GM11168 (cell line): ENCODE measurements around the gene ERBIN.
"Not testable (repeated sequence)": the region's sequence is repeated elsewhere in the genome, so short reads cannot be mapped to it uniquely, and the experiment has no call there.

Experiments
- in situ Hi-C: fragments of 300-500 bp; cut with MboI; formaldehyde crosslinking; loops from one replicate; pipeline ENCODE4 v1.12.0; 2022; ENCODE audit warnings: low sequenced_read_pairs; ENCODE audit not compliant: unreplicated experiment

Gene ERBIN

GRCh38 chr5:65989158-65989557 is 62.8 kb downstream of the ERBIN start:
- in situ Hi-C loops = no loop called here

- in situ Hi-C loops = no loop called here
Measured at GRCh38 chr5:65992630-65993029, 66.3 kb downstream of the ERBIN start.

- in situ Hi-C loops = no loop called here
Measured at GRCh38 chr5:65994117-65994786, 67.9 kb downstream of the ERBIN start.

GRCh38 chr5:65999061-65999723 is 72.8 kb downstream of the ERBIN start:
- in situ Hi-C loops = no loop called here

GRCh38 chr5:66001952-66002351 is 75.6 kb downstream of the ERBIN start:
- in situ Hi-C loops = no loop called here

GRCh38 chr5:66002415-66002814 is 76.0 kb downstream of the ERBIN start:
- in situ Hi-C loops = no loop called here

GRCh38 chr5:66004216-66004615 is 77.8 kb downstream of the ERBIN start:
- in situ Hi-C loops = no loop called here

GRCh38 chr5:66009277-66009676 is 82.9 kb downstream of the ERBIN start:
- in situ Hi-C loops = no loop called here

- in situ Hi-C loops = no loop called here
Measured at GRCh38 chr5:66010476-66010875, 84.1 kb downstream of the ERBIN start.

GRCh38 chr5:66012271-66012670 is 85.9 kb downstream of the ERBIN start:
- in situ Hi-C loops = no loop called here

GRCh38 chr5:66013397-66013796 is 87.0 kb downstream of the ERBIN start:
- in situ Hi-C loops = no loop called here

- in situ Hi-C loops = no loop called here
Measured at GRCh38 chr5:66013906-66014305, 87.5 kb downstream of the ERBIN start.

- in situ Hi-C loops = no loop called here
Measured at GRCh38 chr5:66015196-66015960, 89.0 kb downstream of the ERBIN start.

- in situ Hi-C loops = no loop called here
Measured at GRCh38 chr5:66021585-66021984, 95.2 kb downstream of the ERBIN start.

GRCh38 chr5:66039296-66039695 is 112.9 kb downstream of the ERBIN start:
- in situ Hi-C loops = no loop called here

- in situ Hi-C loops = no loop called here
Measured at GRCh38 chr5:66039701-66040100, 113.3 kb downstream of the ERBIN start.

GRCh38 chr5:66041627-66042026 is 115.3 kb downstream of the ERBIN start:
- in situ Hi-C loops = no loop called here

GRCh38 chr5:66057239-66057638 is 130.9 kb downstream of the ERBIN start:
- in situ Hi-C loops = no loop called here

- in situ Hi-C loops = not testable (repeated sequence)
Measured at GRCh38 chr5:66061320-66061719, 134.9 kb downstream of the ERBIN start.

GRCh38 chr5:66063061-66063460 is 136.7 kb downstream of the ERBIN start:
- in situ Hi-C loops = not testable (repeated sequence)

GRCh38 chr5:66066826-66067225 is 140.5 kb downstream of the ERBIN start:
- in situ Hi-C loops = no loop called here
